CD1c-positive myeloid dendritic cell (primary cell): ENCODE results near the gene LMO7.

Experiments
- DNase-seq: peaks from one replicate; pipeline ENCODE4 v3.0.0-alpha.2; 2016; ENCODE audit errors: extremely low spot score

The LMO7 gene

DNA sequence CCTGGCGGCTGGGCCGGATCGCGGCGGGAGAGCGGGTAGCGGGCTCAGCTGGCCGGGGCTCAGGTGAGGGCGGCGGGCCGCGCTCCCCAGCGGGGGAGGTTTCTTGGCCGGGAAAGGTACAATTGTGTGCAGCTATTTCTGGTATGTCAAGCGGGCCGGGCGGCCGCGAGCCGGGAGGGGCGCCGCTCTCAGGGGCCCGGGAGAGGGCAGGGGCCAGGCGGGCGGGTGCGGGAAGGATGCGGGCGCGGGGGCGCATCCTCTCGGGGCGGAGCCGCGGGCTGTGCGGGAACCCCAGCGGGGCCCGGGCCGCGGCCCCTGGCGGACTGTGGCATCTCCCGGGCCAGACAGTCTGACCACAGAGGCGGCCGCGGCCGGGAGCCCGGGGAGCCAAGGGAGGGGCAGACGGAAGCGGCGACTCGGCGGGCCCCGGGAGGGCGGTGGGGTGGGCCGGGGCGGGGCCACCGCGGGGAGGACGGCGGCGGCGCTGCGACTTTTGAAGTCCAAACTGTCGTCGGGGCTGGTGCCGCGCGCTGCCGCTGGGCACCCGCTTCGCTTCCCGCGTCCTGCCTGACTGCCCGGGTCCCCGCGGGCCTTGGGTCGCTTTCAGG, at the start of gene LMO7:
LMO7 (plus strand) TSS at position 503 of the 608 bp plus-strand sequence. CDS start 328 bp downstream, outside the sequence.
- DNase-seq: peak; percentile 48

DNA sequence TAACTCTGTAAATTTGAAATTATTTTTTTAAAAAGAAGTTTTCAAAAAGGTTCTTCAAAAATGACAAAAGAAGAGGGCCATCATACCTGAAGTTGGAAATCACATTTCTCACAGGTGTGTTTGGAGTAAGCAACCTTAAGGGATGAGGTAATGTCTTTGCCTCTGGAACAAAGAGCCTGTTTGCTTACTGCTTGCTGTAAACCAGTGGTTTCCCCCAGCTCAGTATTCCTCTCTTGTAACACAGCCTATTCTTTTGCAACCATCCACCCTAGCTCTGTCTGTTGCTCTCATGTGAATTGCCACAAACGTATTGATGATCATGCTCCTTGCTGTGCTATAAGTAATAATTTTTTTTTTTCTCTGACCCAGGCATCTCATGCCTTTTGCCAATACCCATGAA, 48.5 kb upstream of the LMO7 start:
- no peak for DNase-seq

DNA sequence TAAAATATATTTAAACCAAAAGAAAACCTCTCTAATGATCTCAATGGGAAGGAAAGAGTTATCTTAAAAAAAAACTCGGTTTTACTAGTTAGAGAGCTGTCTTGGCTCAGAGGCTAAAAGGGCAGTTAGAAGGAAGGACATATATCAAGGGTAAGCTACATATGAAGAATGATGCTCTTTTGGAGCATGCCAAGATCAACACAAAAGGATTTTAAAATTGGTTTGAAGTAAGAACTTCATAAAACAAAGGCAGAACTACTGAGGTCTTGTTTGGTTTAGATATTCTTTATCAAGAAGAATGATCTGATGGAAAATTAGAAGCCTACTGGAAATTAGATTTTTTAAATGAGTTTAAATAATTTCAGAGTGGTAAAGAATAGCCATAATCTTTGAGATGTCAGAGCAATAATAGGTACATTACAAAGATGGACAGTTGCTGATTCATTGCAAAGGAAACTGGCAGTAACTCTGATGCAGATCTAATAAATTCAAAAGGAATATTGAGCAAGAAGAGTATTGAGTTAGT, 39.4 kb upstream of the LMO7 start:
- no peak for DNase-seq

DNA sequence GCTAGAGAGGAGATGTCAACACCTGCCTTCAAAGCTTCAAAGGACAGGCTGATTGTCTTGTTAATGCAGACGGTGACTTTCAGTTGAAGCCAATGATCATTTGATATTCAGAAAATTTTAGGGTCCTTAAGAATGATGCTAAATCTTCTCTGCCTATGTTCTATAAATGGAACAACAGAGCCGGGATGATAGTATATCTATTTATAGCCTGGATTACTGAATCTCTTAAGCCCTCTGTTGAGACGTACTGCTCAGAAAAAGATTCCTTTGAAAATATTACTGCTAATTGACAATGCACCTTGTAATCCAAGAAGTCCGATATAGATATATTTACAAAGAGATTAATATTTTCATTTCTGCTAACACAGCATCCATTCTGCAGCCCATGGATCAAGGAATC, 35.8 kb upstream of the LMO7 start:
- DNase-seq: no peak

DNA sequence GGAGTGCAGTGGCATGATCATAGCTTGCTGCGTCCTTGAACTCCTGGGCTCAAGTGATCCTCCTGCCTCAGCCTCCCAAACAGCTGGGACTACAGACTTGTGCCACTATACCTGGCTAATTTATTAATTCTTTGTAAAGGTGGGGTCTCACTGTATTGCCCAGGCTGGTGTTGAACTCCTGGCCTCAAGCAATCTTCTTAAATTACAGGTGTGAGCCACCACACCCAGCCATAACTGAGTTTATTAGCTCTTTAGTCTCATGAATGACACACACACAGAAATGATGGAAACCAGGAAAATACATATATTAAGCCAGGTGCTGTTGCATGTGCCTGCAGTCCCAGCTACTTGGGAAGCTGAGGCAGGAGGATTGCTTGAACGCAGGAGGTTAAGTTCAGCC, 33.1 kb upstream of the LMO7 start:
- DNase-seq: no peak

DNA sequence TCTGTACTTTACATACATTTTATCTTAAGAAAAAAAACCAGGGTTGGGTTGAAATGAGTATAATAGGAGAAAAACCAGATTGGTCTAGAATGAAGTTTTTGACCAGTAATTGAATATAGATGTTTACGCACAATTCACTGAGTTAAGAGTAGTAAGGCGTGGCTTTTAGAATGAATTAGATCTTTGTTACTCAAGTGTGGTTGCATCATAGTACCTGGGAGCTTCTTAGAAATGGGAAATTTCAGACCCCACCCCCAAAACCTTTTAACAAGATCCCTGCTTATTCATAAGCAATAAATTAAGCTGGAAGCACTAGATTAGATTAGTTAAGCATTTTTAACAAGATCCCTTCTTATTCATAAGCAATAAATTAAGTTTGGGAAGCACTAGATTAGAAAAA, 28.7 kb upstream of the LMO7 start:
- no peak for DNase-seq

DNA sequence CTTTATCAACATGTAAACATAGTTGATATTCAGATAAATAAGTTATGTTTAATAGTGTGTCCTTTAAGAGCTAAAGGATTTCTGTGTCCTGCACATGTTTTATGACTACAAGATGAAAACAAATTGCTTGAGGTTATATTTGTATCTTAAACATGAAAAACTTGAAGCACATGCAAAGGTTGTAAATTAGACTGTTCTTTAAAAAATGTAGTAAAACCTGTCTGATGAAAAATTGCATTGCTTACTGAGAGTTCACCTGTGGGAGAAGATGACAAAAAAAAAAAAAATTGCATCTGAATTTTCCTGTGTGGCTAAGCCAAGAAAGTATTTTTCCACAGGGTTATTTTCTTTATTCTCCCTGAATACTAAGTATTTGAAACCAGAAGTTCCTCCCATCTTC, 25.7 kb upstream of the LMO7 start:
- no peak for DNase-seq

DNA sequence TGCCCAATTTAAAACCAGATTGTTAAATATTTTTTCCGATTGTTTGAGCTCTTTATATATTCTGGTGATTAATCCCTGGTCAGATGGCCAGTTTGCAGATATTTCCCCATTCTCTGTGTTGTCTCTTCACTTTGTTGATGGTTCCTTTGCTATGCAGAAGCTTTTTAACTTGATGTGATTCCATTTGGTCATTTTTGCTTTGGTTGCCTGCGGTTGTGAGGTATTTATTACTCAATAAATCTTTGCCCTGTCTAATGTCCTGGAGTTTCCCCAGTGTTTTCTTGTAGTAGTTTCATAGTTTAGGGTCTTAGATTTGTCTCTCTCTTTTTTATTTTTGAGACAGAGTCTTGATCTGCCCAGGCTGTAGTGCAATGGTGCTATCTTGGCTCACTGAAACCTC, 23.8 kb upstream of the LMO7 start:
- no peak for DNase-seq

DNA sequence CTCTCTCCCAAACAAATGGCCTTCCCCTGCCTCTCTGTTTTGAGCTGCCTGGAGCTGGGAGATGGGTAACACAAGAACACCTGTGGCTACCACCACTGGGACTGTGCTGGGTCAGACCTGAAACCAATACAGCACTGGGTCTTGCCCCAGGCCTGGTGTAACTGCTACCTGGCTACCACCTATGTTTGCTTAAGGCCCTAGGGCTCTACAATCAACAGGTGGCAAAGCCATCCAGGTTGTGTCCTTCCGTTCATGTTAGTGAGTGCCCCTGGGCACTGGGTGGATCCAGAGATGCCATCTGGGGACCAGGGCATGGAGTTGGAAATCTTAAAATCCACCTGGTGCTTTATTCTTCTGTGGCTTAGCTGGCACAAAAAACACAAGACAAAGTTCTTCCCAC, 18.9 kb upstream of the LMO7 start:
- no peak for DNase-seq

DNA sequence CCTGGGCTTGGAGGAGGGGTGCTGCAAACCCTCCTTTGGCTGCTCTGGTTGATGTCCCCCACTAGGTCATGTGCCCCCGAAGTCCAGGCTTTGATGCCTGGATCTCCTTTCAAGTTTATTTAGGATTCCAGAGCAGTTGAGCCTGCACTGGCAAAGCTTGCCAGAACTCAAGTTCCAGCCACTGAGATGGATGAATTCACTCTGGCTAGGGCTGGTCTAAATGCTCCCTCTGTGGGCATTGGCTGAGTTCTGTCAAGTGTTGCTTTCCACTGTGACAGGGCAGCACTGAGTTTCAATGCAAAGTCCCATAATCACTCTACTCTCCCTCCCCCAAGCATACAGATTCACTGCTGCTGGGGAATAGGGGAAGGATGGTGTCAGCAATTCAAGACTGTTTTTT, 17.8 kb upstream of the LMO7 start:
- no peak for DNase-seq

DNA sequence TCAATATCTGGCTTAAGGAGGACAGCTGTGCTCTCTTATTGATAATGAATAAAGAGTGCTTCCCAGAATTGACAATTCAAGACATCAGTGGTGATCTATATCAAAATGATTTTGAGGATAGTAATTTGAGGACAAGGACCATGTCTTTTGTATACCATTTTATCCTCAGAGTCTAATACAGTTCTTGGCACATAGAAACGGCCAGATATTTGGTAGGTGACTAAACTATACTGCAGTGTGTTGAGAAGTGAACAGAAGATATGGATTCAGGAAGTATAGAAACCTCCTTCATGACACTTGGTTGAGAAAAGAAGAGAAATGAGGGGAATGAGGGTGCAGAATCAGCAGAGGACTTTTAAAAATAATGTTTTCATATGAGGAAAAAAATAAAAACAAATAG, 16.1 kb upstream of the LMO7 start:
- DNase-seq: no peak

DNA sequence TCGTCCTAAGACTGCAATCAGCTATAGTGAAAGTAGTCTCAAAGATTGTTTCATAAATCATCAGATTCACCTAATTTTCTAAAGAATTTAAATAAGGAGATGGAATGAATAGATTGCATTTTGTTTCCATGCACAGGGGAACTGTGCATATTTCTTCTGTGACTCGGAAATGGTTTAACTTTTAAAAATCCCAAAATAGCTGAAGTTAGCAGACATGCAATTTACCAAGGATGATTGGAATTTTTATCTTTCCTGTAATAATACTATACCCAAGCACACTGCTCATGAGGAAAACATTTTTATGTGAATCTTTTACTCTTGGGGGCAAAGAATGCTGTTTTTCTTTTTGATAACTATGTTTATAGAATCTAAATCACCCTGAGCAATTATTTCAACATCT, 15.0 kb upstream of the LMO7 start:
- no peak for DNase-seq

DNA sequence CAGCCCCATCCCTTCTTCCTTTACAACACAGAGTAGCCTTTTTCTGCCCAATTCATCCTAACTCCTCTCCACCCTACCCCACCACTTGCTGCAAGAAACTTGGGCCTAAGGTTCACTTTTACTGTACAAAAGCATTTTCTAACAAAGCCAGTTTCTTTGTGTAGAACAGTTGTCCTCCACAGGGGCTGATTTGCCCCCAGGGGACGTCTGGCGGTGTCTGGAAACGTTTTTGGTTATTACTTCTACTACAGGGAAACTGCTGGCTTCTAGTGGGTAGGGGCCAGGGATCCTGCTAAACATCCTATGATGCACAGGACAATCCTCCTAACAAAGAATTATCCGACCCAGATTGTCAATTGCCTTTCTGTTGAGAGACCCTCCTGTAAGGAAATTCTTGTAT, 7.3 kb upstream of the LMO7 start:
- DNase-seq: no peak

DNA sequence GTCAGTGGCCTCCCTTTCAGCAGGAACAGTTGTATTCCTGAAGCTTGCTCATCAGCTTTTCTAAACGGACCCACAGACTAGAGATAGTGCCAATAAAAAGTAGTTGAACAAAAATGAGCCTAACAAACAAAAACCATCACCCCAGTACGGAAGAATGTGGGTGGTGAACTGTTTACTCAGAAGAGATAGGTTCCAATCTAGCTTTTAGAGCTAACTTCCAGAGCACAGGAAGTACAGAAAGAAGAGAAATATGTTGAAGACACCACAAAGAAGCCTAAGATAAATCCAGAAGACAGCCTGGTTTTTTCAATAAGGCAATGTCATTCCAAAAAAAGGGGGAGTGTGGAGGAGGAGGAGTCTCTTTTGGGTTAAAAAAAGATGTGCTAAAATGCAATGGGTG, 2.8 kb upstream of the LMO7 start:
- DNase-seq: no peak

DNA sequence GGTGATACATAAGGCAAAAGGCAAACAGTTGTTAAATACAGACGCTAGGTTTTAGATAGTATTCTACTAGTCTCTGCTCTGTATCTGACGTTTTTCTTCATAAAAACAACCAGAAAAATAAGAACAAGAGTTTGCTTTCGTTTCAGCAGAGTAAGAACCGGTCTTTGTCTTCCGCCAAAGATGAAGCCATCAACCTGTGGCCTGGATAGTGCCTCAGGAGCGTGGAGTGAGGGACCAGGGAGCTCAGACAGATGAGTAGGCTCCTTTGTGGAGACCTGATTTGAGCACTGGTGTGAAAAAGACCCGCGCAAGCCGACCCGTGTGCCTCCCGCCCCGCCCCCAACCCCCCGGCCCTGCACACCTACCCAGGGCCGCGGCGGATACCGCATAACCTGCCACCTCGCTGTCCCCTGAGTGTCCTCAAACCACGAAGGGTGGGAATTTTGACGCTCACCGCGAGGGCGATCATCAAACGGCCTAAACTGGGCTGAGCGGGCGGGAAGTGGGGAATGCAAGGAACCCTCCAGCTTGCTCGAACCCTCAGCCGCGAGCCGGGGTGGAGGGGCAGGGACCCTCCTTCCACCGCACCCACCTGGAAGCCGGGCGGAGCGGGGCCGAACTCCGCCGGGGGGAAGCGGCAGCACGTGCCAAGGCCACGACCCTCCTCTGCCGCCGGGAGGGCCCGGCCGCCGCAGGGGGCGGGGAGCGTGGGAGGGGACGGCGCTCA, 866 bp upstream of the LMO7 start:
- no peak for DNase-seq

DNA sequence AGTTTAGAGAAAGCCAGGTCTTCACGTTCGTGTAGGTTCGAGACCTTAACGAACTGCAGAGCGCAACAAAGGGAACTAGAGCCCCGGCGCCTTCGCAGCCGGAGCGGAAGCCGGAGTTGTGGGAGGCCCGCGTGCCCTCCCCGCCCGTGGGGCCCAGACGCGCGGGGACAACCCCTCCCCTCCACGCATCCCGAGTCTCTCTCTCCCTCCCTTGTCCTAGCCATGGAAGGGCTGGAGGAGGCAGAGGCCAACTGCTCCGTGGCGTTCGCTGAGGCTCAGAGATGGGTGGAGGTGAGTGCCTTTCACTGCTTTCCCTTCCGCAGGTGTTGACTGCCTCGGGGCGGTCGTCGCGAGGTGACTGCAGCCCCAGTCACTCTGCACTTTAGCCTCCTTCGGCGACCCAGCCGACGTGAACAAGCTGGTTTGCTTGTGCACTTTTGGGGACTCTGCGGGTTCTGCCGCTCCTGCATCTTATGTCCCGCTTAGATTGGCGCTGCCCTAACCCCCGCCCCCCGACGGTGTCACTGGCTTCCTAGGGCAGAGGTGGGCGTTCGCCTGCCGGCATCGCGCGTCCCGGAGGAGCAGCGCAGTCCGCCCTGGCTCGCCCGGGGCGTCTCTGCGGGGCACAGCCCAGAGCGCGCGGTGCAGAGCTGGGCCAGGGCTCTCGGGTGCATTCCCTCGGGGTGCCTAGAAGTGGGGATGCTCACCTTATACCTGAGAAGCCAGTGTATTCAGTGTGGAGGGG, 478 bp downstream of the LMO7 start:
- DNase-seq: peak; percentile 63

DNA sequence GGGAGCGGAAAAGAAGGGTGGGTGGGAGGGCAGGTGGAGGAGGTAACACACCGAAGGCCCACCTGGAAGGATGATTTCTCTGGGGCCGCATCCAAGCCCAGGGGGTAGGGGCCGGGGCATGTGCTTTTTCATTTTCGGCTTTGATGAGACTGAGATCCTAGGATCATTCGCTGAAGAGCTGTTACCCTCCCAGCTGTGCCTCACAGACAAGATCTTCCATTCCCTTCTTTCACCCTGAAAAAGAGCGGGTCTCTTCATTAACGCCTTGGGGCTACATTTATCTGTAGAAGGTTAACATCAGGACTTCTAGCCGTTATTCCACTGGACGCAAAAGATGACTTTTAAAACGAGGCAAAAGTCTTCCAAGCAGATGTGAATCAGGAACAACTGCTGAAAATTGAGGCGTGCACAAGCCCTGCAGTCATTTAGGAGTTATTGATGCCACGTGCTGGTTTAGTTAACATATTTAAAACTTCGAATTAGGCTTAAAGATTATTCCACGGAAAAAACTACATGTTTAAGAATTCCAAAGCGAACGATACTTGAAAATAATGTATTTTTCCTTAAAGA, 1.1 kb downstream of the LMO7 start:
- DNase-seq: no peak

DNA sequence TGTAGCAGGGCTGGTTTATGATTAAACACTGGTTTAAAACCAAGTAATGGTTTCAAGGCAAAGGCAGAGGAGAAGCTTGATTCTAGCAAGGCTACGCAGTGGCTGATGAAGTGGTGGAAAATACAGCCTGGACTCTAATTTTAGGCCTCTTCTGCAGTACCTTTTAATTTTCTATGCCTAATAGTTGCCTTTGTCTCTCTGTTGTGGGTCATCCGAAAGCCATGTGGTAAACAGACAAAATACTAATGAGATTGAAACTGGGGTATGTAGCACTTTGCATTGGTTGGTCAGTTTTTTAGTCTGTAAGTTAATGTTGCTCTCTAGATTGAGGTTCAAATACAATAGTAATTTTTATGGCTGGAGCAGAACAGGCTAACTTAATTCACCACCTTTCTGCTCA, 3.3 kb downstream of the LMO7 start:
- DNase-seq: no peak

DNA sequence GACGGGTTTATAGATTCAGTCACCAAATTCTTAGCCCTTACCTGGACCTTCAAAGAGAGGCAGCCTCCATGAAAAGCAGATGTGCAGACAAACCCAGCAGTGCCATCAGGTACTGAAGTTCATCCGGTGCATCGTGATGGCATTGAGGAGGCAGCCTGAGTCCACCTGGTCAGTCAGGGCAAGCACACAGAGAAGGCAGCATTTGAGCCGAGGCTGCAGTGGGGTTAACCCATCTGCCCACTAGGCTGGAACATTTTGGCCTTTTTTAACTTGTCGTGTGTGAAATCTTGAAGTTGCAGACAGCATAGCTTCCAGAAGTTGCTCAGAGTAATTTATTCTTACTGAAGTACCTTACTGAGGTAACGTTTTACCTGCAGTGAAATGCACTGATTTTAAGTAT, 4.9 kb downstream of the LMO7 start:
- DNase-seq: no peak

DNA sequence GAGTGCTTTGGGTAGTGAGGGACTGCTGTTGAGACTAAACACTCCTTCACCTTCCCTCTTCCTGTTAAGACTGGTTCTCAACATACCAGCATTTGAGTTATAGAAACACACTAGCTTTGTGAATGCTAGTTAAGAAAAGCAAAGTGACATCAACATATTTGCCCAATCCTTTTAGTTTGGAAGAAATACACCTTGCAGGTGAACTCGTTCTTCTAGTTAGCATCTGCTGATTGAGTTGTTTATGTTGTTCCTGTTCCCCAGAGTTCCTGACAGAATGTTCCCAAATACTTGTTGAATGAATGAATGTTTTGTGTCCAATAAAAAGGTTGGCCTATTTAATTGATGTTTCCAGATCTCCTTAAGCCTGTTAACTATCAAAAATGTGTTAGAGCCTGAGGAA, 7.1 kb downstream of the LMO7 start:
- DNase-seq: no peak

DNA sequence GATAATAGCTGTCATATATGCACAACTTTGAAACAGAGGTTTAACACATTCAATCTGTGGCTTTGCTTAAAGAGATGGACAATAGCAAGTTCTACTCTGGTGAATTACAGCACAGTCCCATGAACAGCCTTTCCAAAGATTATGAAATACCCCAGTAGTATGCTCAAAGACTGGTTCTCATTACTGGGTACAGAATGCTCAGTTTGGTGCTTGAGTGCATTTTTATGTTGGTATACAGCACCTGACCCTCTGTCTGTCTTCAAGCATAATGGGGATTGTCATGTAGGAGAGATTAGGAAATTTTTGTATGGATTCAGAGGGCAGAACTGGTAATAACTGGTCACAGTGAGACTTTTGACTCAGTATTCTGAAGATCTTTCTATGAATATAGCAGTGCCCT, 7.6 kb downstream of the LMO7 start:
- no peak for DNase-seq

DNA sequence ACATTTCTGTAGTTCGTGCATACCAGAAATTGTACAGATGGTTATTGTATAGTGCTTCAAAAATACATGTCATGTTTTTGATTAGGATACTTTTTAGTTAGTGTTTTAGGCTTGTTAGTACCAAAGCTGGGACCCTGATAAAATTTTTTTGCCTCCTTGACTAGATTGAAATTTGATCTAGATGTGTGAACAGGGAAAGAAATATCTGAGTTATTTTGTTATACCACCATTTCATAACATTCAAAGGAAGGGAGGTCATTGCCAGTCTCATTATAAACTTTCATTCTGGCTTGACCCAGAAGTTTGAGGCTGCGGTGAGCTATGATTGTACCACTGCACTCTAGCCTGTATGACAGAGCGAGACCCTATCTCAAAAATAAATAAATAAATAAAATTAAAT, 9.0 kb downstream of the LMO7 start:
- DNase-seq: no peak
